Activated CD8-positive, alpha-beta memory T cell treated with anti-CD3 and anti-CD28 coated beads, Interleukin-2, amount 10 ng/mL, durations not matched to agents 7 days and 5 days (primary cell): ENCODE results near the gene PIGC. TPM values are rescaled to one million over a fixed set of nuclear protein-coding genes. Genes with fewer than 3 reads are reported as not detected.

ENCODE experiments used
- ATAC-seq: fragments of 150-1000 bp; cut with Tn5 transposase; one replicate; pipeline ENCODE4 v1.10.0; 2021; ENCODE audit warnings: moderate library complexity
- CTCF ChIA-PET: fragments of 350-600 bp; sonication (Branson Sonifier 250); formaldehyde crosslinking; loops from one replicate; lab custom pipeline; 2021; ENCODE audit warnings: antibody characterized with exemption; lab: Charles Lee
- DNase-seq: peaks from one replicate; pipeline ENCODE4 v3.0.0-alpha.2; 2020
- H3K27ac Mint-ChIP-seq: one replicate; pipeline ENCODE4 v1.8.0; 2021; ENCODE audit warnings: mild to moderate bottlenecking, mixed read lengths
- H3K27me3 Mint-ChIP-seq: one replicate; pipeline ENCODE4 v1.8.0; 2021; ENCODE audit warnings: mixed read lengths
- H3K36me3 Mint-ChIP-seq: one replicate; pipeline ENCODE4 v1.8.0; 2021; ENCODE audit warnings: mild to moderate bottlenecking, mixed read lengths
- H3K4me1 Mint-ChIP-seq: one replicate; pipeline ENCODE4 v1.8.0; 2021; ENCODE audit warnings: mixed read lengths
- H3K4me3 Mint-ChIP-seq: one replicate; pipeline ENCODE4 v1.8.0; 2021; ENCODE audit warnings: mild to moderate bottlenecking, moderate library complexity, mixed read lengths
- H3K9me3 Mint-ChIP-seq: one replicate; pipeline ENCODE4 v1.8.0; 2022; ENCODE audit warnings: low read depth, mixed read lengths
- total RNA-seq, 2 experiments: library from RNA; stranded (reverse); gene quantifications; one replicate each; pipeline ENCODE4 v1.2.3, GENCODE V29; 2021

The PIGC gene
- total RNA-seq, 2 experiments from 2014 or later, result 20.9 to 23.8 TPM

- CTCF ChIA-PET, result interaction anchor here (0.6 to 2.5 kb wide), 24 partner anchors 12 to 598 kb away, joined by 3 to 17 read pairs (median 3); partner anchors contain the start of gene PIGC
- H3K9me3 Mint-ChIP-seq, result no peaks in the 10 kb centered on the region
- no peak overlapping the region for H3K4me3 Mint-ChIP-seq
- no peak for DNase-seq
- no peak overlapping the region for H3K27ac Mint-ChIP-seq
- H3K27me3 Mint-ChIP-seq, result peaks cover 2% of the 10 kb centered on the region
- ATAC-seq, result no peak
- H3K4me1 Mint-ChIP-seq, result peaks cover 49% of the 10 kb centered on the region
- no peaks in the 10 kb centered on the region for H3K36me3 Mint-ChIP-seq
Observed at GRCh38 chr1:172399756-172400721, 43.8 kb downstream of the PIGC start.

GRCh38 chr1:172398970-172399755 lies 44.7 kb downstream of the PIGC start:
- Mint-ChIP-seq H3K9me3 (no peaks in the 10 kb centered on the region), H3K27me3 (peaks cover 2% of the 10 kb centered on the region), H3K4me3 (no peak overlapping the region), H3K36me3 (no peaks in the 10 kb centered on the region), H3K4me1 (peaks cover 57% of the 10 kb centered on the region), H3K27ac (peak overlapping the region; percentile 58)
- no peak for DNase-seq
- CTCF ChIA-PET, result interaction anchor here (0.6 to 2.5 kb wide), 21 partner anchors 13 to 597 kb away, joined by 3 to 17 read pairs (median 3); partner anchors contain the start of gene PIGC
- ATAC-seq, result peak; percentile 38

GRCh38 chr1:172398193-172398592 lies 45.7 kb downstream of the PIGC start:
- Mint-ChIP-seq H3K9me3 (no peaks in the 10 kb centered on the region), H3K4me1 (peaks cover 60% of the 10 kb centered on the region), H3K27me3 (peaks cover 4% of the 10 kb centered on the region), H3K27ac (no peak overlapping the region), H3K4me3 (no peak overlapping the region), H3K36me3 (peaks cover 4% of the 10 kb centered on the region)
- ATAC-seq, result no peak
- CTCF ChIA-PET, result interaction anchor here (1.2 to 2.2 kb wide), 5 partner anchors 14 to 396 kb away, joined by 3 to 13 read pairs (median 4); no protein-coding TSS in a partner anchor
- no peak for DNase-seq

GRCh38 chr1:172397633-172398032 lies 46.2 kb downstream of the PIGC start:
- no peaks in the 10 kb centered on the region for H3K9me3 Mint-ChIP-seq
- CTCF ChIA-PET, result interaction anchor here (1.2 kb wide), 1 partner anchor 59 kb away, joined by 3 read pairs; no protein-coding TSS in a partner anchor

GRCh38 chr1:172397221-172397620 lies 46.6 kb downstream of the PIGC start:
- no peaks in the 10 kb centered on the region for H3K9me3 Mint-ChIP-seq
- CTCF ChIA-PET, result no interaction called here

More at GRCh38 chr1:172397633-172398032, 46.2 kb downstream of the PIGC start:
- H3K4me3 Mint-ChIP-seq, result no peak overlapping the region
- H3K4me1 Mint-ChIP-seq, result peaks cover 57% of the 10 kb centered on the region
- H3K27me3 Mint-ChIP-seq, result peaks cover 8% of the 10 kb centered on the region
- peaks cover 4% of the 10 kb centered on the region for H3K36me3 Mint-ChIP-seq
- H3K27ac Mint-ChIP-seq, result no peak overlapping the region
- no peak for DNase-seq
- ATAC-seq, result no peak

GRCh38 chr1:172395576-172395975 lies 48.3 kb downstream of the PIGC start:
- Mint-ChIP-seq H3K36me3 (peaks cover 4% of the 10 kb centered on the region), H3K4me1 (peaks cover 54% of the 10 kb centered on the region), H3K27me3 (peaks cover 18% of the 10 kb centered on the region), H3K4me3 (no peak overlapping the region), H3K27ac (no peak overlapping the region), H3K9me3 (no peaks in the 10 kb centered on the region)
- CTCF ChIA-PET, result interaction anchor here (1.0 to 2.9 kb wide), 6 partner anchors 11 to 393 kb away, joined by 3 to 11 read pairs (median 4); partner anchors contain the start of gene PIGC
- no peak for DNase-seq
- no peak for ATAC-seq

More at GRCh38 chr1:172397221-172397620, 46.6 kb downstream of the PIGC start:
- no peak overlapping the region for H3K27ac Mint-ChIP-seq
- ATAC-seq (no peak), DNase-seq (no peak)
- H3K27me3 Mint-ChIP-seq, result peaks cover 12% of the 10 kb centered on the region
- peaks cover 4% of the 10 kb centered on the region for H3K36me3 Mint-ChIP-seq
- peaks cover 57% of the 10 kb centered on the region for H3K4me1 Mint-ChIP-seq
- no peak overlapping the region for H3K4me3 Mint-ChIP-seq

- Mint-ChIP-seq H3K4me3 (peak overlapping the region; percentile 31), H3K36me3 (peaks cover 4% of the 10 kb centered on the region), H3K4me1 (peaks cover 47% of the 10 kb centered on the region), H3K27me3 (peaks cover 18% of the 10 kb centered on the region), H3K27ac (peak overlapping the region; percentile 83), H3K9me3 (no peaks in the 10 kb centered on the region)
- DNase-seq, result no peak
- ATAC-seq, result no peak
- CTCF ChIA-PET, result interaction anchor here (0.6 to 2.9 kb wide), 17 partner anchors 9 to 409 kb away, joined by 3 to 11 read pairs (median 4); partner anchors contain the start of gene PIGC
Observed at GRCh38 chr1:172394811-172395210, 49.1 kb downstream of the PIGC start.

- Mint-ChIP-seq H3K4me1 (peaks cover 42% of the 10 kb centered on the region), H3K36me3 (peaks cover 4% of the 10 kb centered on the region), H3K9me3 (no peaks in the 10 kb centered on the region), H3K4me3 (peak overlapping the region; percentile 36), H3K27me3 (peaks cover 18% of the 10 kb centered on the region), H3K27ac (peak overlapping the region; percentile 83)
- ATAC-seq, result peak; percentile 98
- CTCF ChIA-PET, result interaction anchor here (0.6 to 2.9 kb wide), 16 partner anchors 10 to 408 kb away, joined by 3 to 11 read pairs (median 4); partner anchors contain the start of gene PIGC
- peak; percentile 88 for DNase-seq
Observed at GRCh38 chr1:172394141-172394751, 49.6 kb downstream of the PIGC start.

GRCh38 chr1:172393354-172393753 lies 50.5 kb downstream of the PIGC start:
- Mint-ChIP-seq H3K9me3 (no peaks in the 10 kb centered on the region), H3K4me3 (no peak overlapping the region)
- ATAC-seq, result no peak

GRCh38 chr1:172391976-172392375 lies 51.9 kb downstream of the PIGC start:
- ATAC-seq (no peak), DNase-seq (no peak)
- Mint-ChIP-seq H3K27me3 (peaks cover 18% of the 10 kb centered on the region), H3K4me1 (peaks cover 25% of the 10 kb centered on the region), H3K27ac (no peak overlapping the region), H3K36me3 (peaks cover 4% of the 10 kb centered on the region), H3K4me3 (no peak overlapping the region), H3K9me3 (no peaks in the 10 kb centered on the region)
- CTCF ChIA-PET, result no interaction called here

More at GRCh38 chr1:172393354-172393753, 50.5 kb downstream of the PIGC start:
- Mint-ChIP-seq H3K36me3 (peaks cover 4% of the 10 kb centered on the region), H3K4me1 (peaks cover 33% of the 10 kb centered on the region), H3K27ac (no peak overlapping the region), H3K27me3 (peaks cover 18% of the 10 kb centered on the region)
- DNase-seq, result no peak
- CTCF ChIA-PET, result interaction anchor here (1.6 kb wide), 1 partner anchor 13 kb away, joined by 4 read pairs; no protein-coding TSS in a partner anchor
